NCI-H748 (cell line): ENCODE results near the gene SMYD1.

Experiments used
- DNase-seq: peaks from one replicate; lab custom pipeline; 2025; ENCODE audit not compliant: unreplicated experiment; lab: John Stamatoyannopoulos, UW

Gene SMYD1

DNA sequence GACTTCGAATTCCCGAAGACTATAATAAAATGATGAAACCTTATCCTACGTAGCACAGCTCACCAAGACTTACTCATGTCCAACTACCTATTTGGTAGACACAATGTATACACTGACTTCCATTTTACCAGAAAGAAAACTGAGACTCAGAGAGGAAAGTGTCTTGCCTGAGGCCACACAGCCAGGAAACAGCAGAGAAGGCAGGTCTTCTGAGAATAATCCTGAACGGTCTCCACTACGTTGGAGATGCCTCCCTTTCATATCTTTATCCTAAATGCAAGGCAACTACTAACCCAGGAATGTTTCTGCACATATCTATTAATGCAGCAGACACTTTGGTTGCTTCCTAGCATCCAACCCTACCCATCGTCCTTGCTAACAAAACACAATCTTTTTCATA, 72.2 kb downstream of the SMYD1 start:
- no peak for DNase-seq

DNA sequence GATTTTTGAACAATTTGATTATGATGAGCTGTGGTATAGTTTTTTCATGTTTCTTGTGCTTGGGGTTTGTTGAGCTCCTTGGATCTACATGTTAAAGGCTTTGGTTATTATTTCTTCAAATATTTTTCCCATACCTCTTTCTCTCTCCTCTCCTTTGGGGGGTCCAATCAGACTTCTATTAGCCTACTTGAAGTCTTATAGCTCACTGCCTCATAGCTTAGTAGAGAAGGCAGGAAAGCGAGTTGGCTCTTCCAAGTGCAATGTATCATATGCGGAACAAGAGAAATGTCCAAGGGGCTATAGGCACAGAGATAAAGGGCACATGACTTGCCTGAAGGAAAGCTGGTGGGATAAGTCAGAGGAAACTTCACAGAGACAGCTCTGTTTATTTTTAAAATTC, 74.3 kb downstream of the SMYD1 start:
- DNase-seq: no peak

DNA sequence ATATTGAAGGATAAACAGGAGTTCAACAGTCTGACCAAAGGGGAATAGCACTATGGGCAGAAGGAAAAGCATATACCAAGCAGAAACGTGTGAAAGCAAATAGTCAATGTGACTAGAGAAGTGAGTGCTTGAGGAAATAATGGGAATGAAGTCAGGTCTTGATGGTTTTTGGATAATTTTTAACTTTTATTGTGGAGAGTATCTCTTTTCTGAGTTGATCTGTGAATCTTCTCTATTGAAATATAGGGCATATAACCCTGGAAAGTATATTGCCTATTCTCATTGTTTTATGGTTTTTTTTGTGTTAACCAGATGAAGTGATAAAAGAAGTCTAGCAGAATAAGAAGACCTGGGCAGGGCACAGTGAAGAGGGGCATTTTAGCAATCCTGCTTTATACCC, 76.6 kb downstream of the SMYD1 start:
- DNase-seq: no peak

DNA sequence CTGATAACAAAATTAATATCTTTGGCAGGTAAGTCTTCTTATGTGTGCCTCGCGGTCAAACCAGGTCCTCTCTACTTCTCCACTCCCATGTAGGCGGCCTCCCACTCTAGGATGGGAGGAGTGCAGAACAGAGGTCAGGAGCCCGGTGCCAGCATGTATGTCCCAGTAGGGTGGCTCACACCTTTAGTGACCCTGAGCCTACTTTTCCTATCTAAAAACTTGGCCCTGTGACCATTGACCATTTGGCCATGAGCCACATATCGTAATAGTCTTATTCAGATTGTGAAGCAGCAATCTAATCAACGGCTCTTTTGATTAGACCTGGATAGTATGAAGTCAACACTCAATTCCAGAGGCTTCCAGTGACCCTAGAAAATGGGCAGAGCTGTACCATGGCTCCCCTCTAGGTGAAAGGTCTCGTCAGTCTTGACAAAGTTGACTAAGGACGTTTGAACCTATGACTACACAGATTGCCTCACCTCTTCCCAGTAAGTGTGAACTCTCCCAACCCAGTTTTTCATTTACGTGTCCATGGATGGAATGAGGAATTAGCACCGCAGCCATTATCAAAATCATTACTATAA, 77.4 kb downstream of the SMYD1 start:
- no peak for DNase-seq

DNA sequence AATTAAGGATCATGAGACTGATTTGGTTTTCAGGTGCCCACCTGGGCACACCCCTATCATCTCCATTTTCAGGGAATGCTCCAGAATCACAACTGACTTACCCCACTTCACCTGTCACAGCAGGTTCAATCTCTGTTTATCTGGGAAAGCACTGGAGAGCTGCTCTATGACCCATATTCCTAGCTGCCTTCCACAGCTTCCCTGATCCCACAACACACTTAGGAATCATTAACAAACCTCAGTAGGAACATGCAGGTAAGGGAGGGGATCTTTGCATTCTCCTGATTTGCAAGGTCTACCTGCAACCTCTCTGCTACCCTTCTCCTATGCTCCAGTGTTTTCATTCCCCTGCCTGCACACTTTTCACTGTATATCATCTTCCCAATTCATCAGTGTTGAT, 79.0 kb downstream of the SMYD1 start:
- no peak for DNase-seq

DNA sequence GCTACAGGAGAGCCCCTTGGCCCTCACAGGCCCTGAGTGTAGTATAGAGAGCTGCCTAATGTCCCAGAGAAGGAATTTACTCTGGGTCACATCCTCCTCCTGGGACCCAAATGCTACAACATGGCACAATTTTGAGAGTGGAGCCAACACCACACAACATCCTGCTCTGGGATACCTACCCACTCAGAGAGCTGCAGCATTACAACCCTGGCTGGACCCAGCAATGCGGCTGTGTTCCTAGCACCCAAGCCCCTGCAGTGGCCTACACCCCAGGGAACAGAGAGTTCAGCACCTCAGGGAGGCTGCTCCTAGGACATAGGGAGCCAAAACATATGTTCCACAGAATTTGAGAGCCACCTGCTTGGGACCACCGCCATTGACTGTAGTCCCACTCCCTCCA, 79.5 kb downstream of the SMYD1 start:
- DNase-seq: no peak

DNA sequence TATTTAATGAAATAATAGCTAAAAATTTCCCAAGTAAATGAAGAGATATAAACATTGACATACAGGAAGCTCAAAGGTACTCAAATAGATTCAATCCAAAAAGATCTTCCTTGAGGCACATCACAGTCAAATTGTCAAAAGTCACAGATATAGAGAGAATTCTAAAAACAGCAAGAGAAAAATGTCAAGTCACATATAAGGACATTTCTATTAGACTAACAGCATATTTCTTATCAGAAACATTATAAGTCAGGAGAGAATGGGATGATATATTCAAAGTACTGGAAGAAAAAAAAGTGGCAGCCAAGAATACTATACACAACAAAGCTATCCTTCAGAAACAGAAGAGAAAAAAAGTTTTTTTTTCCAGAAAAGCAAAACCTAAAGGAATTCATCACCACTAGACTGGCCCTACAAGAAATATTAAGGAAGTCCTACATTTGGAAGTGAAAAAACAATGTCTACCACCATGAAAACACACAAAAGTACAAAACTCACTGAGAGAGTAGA, 81.4 kb downstream of the SMYD1 start:
- DNase-seq: no peak

DNA sequence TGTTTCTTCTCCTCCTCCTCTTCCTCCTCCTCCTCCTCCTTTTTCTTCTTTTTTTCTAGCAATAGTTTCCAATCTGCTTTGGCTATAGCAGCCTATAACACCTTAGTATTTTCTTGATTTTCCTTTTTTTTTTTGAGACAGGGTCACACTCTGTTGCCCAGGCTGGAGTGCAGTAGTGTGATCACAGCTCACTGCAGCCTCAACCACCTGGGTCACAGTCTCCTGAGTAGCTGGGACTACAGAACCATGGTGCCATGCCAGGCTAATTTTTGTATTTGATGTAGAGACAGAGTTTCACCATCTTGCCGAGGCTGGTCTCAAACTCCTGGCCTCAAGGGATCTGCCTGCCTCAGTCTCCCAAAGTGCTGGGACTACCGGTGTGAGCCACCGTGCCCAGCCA, 91.9 kb downstream of the SMYD1 start:
- DNase-seq: no peak

DNA sequence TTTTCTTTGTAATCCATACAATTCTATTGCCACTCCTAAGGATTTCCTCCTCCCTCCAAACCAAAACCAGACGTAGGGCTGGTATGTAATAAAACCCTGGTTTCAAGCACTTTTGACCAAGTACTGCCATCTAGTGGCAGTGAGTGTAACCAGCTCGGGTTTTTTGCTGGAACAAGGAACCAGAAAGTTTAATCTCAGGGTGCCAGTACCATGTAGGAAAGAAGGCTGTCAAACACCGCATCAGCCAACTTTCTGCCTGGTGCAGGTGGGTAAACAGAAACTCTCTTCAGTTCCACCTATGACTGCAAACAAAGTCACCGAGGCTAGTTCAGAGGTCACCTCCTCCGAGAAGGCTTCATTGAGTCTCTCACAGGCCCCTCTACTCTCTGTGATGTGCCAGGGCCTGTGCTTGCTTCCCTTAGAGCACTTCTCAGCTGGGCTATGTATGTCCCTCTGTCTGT, 92.4 kb downstream of the SMYD1 start:
- peak; percentile 54 for DNase-seq

DNA sequence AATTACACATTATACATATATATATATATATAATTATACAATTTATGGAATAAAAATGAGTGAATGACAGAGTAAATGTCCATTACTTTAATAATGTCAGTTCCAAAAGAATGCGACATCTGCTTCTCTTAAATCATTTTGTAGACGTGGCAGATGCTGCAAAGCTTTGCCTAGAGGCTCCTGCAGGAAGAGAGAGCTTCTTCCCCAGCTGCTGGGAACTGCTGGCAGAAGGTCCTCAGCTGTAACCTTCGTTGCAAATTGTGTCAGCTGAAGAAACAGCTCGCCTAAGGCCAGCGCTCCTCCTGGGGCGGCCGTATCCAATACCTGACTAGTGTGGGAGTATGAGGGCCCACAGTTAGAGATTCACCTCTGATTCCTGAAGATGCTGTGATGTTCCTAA, 92.9 kb downstream of the SMYD1 start:
- DNase-seq: no peak

DNA sequence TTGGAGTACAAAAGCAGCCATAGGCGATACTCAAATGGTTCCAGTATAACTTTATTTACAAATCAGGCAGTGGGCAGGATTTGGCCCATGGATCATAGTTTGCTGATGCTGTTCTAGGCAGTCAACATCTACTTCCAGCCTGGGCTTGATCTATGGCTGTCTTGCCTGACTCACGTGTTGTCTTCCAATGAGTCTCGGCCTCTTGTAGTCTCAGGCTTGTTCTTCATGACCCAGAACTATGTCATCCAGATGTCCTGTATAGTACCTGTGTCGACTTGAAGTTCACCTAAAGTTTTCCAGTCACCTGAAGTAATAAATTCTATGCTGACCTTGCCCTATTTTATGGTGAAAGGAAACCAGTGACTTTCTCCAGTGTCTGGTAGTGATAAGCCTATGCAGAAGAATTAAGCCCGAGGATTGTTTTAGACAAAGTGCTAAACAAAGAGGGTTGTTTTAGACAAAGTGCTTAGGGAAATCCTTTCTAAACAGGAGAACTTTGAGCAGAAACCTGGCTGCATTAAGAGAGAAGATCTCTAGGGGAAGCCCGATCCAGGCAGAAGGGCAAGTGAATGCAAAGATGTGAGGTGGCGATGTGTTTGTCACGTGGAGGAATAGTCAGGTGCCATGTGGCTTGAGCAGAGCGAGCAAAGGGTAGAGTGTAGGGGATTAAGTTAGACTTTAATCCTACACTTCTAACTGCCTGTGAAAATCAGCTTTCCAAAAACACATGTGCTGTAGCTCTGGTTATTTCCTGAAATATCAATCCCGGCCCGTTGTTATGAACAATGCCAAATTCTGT, 94.0 kb downstream of the SMYD1 start:
- no peak for DNase-seq
